Measurements from ENCODE around the gene COL6A5.

DNA sequence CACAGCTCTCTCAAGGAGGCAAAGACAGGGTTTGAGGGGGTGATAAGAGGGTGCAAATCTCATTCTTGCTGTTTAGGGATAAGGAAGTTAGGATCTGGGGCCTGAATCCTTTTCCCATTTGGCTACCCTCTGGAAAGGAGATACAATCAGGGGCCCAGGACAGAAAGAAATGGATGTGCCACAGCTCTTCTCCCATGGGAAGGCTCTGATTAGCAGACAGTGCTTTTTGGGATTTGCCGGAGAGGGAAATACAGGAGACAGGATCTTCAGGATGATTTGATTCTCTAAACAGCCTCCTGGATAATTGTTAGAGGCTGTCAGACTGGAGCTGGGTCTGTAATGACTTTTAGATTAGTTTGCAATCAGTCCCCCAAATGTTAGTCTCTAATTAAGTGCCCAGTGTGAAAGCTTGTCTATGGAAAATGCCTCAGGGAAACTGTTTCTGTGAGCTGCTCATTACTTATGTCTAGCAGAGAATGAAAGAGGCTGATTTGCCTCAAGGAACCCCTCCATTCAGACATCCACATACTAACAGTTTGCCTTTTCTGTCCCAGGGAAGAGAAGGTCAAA is 67.6 kb downstream of the COL6A5 start:
- TF ChIP-seq ZNF12 (CRISPR knock-in tag; IDR thresholded peaks at IDR 0.05) = no peak
- TF ChIP-seq, protein P1, sequence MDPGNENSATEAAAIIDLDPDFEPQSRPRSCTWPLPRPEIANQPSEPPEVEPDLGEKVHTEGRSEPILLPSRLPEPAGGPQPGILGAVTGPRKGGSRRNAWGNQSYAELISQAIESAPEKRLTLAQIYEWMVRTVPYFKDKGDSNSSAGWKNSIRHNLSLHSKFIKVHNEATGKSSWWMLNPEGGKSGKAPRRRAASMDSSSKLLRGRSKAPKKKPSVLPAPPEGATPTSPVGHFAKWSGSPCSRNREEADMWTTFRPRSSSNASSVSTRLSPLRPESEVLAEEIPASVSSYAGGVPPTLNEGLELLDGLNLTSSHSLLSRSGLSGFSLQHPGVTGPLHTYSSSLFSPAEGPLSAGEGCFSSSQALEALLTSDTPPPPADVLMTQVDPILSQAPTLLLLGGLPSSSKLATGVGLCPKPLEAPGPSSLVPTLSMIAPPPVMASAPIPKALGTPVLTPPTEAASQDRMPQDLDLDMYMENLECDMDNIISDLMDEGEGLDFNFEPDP (CRISPR knock-in tag; IDR thresholded peaks at IDR 0.05) = no peak
- TF ChIP-seq, protein P2, sequence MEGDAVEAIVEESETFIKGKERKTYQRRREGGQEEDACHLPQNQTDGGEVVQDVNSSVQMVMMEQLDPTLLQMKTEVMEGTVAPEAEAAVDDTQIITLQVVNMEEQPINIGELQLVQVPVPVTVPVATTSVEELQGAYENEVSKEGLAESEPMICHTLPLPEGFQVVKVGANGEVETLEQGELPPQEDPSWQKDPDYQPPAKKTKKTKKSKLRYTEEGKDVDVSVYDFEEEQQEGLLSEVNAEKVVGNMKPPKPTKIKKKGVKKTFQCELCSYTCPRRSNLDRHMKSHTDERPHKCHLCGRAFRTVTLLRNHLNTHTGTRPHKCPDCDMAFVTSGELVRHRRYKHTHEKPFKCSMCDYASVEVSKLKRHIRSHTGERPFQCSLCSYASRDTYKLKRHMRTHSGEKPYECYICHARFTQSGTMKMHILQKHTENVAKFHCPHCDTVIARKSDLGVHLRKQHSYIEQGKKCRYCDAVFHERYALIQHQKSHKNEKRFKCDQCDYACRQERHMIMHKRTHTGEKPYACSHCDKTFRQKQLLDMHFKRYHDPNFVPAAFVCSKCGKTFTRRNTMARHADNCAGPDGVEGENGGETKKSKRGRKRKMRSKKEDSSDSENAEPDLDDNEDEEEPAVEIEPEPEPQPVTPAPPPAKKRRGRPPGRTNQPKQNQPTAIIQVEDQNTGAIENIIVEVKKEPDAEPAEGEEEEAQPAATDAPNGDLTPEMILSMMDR (IDR thresholded peaks at IDR 0.05 in 2 of 3, conservative IDR thresholded peaks at IDR 0.05 in 1 of 3; ENCODE audit: insufficient read depth in 2 of 3, low read depth in 1 of 3, low read length in 3 of 3) = no peak
- TF ChIP-seq, protein P3, sequence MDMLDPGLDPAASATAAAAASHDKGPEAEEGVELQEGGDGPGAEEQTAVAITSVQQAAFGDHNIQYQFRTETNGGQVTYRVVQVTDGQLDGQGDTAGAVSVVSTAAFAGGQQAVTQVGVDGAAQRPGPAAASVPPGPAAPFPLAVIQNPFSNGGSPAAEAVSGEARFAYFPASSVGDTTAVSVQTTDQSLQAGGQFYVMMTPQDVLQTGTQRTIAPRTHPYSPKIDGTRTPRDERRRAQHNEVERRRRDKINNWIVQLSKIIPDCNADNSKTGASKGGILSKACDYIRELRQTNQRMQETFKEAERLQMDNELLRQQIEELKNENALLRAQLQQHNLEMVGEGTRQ (CRISPR knock-in tag; IDR thresholded peaks at IDR 0.05) = no peak
- TF ChIP-seq, protein P4, sequence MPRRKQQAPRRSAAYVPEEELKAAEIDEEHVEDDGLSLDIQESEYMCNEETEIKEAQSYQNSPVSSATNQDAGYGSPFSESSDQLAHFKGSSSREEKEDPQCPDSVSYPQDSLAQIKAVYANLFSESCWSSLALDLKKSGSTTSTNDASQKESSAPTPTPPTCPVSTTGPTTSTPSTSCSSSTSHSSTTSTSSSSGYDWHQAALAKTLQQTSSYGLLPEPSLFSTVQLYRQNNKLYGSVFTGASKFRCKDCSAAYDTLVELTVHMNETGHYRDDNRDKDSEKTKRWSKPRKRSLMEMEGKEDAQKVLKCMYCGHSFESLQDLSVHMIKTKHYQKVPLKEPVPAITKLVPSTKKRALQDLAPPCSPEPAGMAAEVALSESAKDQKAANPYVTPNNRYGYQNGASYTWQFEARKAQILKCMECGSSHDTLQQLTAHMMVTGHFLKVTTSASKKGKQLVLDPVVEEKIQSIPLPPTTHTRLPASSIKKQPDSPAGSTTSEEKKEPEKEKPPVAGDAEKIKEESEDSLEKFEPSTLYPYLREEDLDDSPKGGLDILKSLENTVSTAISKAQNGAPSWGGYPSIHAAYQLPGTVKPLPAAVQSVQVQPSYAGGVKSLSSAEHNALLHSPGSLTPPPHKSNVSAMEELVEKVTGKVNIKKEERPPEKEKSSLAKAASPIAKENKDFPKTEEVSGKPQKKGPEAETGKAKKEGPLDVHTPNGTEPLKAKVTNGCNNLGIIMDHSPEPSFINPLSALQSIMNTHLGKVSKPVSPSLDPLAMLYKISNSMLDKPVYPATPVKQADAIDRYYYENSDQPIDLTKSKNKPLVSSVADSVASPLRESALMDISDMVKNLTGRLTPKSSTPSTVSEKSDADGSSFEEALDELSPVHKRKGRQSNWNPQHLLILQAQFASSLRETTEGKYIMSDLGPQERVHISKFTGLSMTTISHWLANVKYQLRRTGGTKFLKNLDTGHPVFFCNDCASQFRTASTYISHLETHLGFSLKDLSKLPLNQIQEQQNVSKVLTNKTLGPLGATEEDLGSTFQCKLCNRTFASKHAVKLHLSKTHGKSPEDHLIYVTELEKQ (CRISPR knock-in tag; IDR thresholded peaks at IDR 0.05) = no peak
- TF ChIP-seq, protein P5, sequence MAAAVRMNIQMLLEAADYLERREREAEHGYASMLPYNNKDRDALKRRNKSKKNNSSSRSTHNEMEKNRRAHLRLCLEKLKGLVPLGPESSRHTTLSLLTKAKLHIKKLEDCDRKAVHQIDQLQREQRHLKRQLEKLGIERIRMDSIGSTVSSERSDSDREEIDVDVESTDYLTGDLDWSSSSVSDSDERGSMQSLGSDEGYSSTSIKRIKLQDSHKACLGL (CRISPR knock-in tag; IDR thresholded peaks at IDR 0.05; ENCODE audit: borderline replicate concordance, poor library complexity, severe bottlenecking) = no peak

Measured in K562 (cell line).